EH (cell line): ENCODE data around the gene ZDHHC6.
"Not testable (repeated sequence)": the region's sequence is repeated elsewhere in the genome, so short reads cannot be mapped to it uniquely, and the experiment has no call there.

Experiments
- DNase-seq: peaks from one replicate; pipeline ENCODE4 v3.0.0-alpha.2; 2015; ENCODE audit warnings: low read depth

The ZDHHC6 gene

DNA sequence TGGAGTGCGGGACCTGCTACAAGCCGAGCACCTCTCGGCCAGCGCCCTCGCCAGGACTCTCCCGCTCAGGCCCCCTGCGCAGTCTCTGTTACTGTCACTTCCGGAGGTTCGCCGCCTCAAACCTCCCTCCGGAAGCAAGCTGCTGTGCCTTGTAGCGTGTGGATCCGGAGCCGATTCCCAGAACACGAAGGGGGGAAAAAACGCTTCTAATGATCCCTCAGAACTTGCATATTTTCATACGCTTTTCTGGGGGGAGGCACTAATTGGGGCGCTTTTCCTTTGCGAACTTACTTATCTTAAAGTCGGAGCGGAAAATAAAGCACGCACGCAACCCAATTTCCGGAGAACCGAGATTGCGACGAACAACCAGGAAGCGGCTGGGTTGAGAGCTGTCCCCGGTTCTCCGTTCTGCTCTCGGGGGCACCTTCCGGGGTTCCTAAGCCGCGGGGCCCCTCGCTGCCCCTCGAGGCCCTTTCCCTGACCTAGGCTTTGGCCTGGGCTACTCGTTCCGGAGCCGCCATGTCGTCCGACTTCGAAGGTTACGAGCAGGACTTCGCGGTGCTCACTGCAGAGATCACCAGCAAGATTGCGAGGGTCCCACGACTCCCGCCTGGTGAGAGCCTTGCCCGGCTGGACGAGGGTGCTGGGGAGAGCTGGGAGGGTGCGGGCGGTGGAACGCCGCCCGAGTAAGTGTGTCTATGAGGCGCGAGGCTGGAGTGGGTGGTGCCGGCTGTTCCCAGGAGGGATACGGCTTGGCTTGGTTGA is at the start of gene ZDHHC6, which contains the start of gene VTI1A:
Gene ZDHHC6 (minus strand): TSS at position 60 of the 765 bp plus-strand sequence. CDS start 1,478 bp downstream, outside the sequence.
Gene VTI1A (plus strand): TSS at position 361 of the 765 bp plus-strand sequence. CDS start 159 bp downstream, at position 520.
- peak; percentile 83 for DNase-seq

- no peak for DNase-seq
These were observed 46.0 kb upstream of the ZDHHC6 start for GRCh38 chr10:112492736-112493135.

- DNase-seq, result peak; percentile 55
These were observed 44.4 kb upstream of the ZDHHC6 start for GRCh38 chr10:112491144-112491543.

DNA sequence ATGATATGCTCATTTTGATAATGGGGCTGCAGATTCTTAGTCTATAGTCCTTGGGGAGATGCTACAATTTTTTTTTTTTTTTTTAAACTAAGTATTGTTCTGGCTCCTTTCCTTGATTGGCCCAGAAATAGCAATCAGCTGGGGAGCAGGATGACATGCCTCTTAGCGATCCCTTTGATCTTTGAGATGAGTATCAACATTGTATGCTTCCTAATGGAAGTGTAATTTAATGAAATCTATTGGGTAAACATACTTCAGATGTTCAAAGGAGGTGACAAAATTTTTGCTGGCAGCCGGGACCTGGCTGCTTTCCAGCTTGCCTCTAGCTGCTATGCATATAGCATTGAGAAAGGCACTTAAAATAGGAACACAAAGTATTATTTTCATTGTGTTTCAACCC is 43.8 kb upstream of the ZDHHC6 start:
- DNase-seq, result peak; percentile 46

GRCh38 chr10:112487964-112488363 is 41.2 kb upstream of the ZDHHC6 start:
- DNase-seq, result no peak

- no peak for DNase-seq
These were observed 37.7 kb upstream of the ZDHHC6 start for GRCh38 chr10:112484399-112484798.

DNA sequence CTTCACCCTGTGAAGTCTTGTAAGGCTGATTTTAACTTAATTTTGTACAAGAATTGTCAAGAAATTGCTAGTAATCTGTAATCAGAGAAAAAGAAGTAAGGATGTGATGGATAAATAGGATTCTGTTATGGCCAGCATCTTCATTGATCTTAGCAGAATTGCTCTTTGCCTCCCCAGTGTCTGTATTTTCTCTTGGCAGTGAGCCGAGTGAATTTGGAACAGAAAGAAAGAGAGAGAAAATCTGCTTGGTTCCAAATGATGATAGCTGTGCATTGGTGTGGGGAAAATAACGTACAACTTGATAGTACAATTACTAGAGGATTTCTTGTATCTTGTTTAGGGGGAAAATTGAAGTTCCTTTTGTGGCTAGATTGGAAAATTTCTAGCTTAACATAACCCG is 34.9 kb upstream of the ZDHHC6 start:
- no peak for DNase-seq

DNA sequence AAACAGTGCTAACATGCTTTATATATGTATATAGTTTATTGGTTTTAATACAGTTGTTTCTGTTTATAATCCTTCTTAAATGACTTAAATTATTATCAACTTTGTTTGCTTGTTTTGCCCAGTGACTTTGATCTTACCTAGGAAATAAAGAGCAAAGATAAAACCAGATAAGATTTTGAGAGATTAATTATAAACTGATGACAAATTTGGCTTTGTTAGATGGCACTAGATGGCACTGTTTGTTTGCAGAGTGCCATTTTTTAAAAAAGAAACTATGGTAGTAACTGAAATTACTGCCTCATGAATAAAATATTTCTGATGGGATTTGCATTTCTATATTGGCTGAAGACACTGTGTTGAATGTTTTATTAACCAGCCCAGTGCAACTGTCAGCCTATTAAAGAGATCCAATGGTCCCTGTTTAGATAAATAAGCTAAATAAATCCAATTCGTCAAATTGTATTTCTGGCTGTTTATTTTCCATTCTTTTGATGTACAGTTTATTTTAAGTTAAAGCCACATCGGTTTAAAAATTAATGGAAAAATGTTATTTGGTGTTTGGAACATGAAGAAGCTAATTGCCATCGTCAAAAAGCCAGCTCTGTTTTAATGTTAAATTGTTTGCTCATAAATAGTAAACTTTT is 29.0 kb upstream of the ZDHHC6 start:
- DNase-seq, result peak; percentile 48

DNA sequence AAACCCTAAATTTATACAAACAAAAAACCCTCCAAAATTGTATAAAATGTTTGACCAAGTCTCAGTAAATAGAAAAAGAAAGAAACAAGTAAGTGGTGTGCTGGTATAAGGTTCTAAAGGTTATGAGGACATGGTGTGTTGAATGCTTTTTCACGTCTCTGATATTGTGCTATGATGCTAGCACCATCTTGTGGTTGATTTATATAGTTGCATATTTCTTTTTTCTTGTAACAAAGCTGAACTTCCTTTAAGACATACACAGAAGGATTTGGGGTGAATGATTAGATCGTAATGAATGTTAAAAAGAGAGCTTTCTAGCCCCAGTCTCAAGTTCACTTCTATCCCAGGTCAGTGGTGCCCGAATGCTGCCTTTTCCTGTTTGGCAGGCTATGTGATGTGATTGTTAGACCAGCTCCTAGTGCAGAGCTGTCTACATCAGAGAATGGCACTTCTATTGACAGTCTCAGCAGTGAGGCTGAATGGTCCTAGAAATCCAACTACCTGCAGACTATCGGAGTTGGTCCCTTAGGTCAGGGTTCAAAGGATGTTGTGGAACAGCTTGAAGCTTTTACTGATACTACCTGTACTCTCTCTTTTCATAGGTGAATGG is 25.3 kb upstream of the ZDHHC6 start:
- peak; percentile 62 for DNase-seq

- DNase-seq, result peak; percentile 26
These were observed 20.9 kb upstream of the ZDHHC6 start for GRCh38 chr10:112467541-112468075.

- DNase-seq, result no peak
These were observed 20.1 kb upstream of the ZDHHC6 start for GRCh38 chr10:112466802-112467201.

DNA sequence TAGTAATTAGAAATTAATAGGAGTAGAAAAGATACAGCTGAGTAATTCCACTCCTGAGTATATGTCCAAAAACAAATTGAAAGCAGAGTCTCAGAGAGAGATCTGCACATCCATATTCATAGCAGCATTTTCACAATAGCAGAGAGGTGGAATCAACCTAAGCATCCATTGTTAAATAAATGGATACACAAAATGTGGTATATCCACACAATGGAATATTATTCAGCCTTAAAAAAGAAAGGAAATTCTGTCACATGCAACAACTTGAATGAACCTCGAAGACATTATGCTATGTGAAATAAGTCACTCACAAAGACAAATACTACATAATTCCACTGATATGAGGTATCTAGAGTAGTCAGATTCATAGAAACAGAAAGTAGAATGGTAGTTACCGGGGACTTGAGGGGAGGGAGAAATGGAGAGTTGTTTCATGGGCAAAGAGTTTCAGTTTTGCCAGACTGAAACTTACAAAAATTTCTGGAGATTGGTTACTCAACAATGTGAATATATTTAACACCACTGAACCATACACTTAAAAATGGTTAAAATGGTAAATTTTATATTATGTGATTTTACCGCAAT is 18.7 kb upstream of the ZDHHC6 start:
- no peak for DNase-seq

DNA sequence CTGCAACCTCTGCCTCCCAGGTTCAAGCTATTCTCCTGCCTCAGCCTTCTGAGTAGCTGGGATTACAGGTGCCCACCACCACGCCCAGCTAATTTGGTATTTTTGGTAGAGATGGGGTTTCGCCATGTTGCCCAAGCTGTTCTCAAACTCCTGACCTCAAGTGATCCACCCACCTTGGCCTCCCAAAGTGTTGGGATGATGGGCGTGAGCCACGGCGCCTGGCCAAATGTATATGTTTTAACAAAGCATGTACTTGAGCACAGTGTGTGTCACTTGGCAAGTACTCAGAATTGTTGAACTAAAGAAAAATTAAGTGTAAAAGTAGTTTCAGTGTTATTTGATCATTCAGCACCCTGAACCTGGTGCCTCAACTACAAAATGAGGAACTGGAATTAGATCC is 17.4 kb upstream of the ZDHHC6 start:
- DNase-seq, result not testable (repeated sequence)

DNA sequence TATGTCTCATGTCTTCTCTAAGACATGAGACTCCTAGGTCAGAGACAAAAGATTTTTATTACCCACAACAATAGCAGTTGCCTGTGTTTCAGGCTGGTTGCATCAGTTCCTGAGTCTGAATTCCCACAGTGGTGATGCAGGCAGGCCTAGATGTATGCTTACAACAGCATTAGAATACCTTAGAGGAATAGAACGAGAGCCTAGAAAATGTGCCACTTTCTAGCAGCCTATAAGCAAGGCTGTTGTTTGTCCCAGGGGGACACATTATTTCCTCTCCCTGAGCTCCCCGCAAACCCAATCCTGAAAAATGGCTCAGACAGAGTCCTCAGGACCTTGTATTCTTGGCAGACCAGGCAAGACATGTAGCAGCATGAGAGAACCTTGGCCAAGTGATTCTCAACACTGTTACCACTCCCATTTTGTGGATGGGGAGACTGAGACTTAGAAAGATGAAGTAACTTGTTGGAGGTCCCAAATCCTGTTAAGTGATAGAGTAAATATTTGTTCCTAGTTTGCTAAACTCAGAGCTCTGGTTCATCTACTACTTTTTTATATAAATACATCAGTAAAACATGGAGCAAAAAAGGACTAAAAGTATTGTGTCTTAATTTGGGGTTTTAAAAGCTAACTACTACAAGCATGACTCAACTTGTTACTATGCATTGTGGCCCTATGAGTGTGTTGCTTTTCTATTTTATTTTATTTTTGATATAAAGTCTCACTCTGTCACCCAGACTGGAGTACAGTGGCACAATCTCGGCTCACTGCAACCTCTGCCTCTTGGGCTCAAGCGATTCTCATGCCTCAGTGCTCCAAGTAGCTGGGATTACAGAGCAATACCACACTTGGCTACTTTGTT is 14.5 kb upstream of the ZDHHC6 start:
- peak; percentile 88 for DNase-seq

DNA sequence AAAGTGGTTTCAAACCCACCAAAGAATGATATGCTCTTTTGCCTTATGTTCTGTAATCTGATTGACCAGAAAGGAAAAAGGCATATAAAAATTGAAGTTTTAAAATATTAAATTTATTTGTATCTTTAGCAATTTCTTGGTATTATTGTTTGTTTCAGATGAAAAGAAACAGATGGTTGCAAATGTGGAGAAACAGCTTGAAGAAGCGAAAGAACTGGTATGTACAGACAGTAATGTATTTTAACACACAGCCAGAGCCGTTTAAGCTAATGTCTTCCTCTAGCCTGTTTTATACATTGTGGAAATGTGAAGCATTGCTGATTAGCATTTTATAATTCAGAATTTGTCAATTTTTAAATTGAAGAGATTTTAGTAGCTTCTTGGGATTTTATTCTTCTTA is 13.7 kb upstream of the ZDHHC6 start:
- no peak for DNase-seq

- no peak for DNase-seq
These were observed 9.8 kb upstream of the ZDHHC6 start for GRCh38 chr10:112456533-112456932.

DNA sequence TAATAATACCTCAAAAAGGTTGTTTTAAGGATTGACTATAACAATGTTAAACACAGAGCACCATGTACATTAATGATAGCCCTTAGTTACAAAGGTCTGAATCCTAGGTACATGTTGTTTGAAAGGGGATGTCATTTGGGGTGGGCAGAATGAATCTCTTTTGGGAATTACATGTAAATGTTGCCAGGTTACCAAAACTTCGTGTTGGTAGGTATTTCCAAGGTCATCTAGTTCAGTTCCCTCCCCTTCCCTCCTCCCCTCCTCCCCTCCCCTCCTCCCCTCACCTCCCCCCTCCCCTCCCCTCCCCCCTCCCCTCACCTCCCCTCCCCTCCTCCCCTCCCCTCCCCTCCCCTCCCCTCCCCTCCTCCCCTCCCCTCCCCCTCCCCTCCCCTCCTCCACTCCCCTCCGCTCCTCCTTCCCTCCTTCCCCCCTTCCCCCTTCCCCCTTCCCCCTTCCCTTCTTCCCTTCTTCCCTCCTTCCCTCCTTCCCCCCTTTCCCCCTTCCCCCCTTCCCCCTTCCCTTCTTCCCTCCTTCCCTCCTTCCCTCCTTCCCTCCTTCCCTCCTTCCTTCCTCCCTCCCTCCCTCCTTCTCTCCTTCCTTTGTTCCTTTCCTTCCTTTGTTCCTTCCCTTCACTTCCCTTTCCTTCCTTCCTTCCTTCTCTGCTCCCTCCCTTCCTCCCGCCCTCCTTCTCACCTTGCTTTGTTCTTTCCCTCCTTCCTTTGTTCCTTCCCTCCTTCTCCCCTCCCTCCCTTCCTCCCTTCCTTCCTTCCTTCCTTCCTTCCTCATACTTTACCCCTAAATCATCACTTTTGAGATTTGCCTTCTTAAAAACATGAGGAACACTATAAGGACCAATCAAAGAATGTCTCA is 8.4 kb upstream of the ZDHHC6 start:
- no peak for DNase-seq

DNA sequence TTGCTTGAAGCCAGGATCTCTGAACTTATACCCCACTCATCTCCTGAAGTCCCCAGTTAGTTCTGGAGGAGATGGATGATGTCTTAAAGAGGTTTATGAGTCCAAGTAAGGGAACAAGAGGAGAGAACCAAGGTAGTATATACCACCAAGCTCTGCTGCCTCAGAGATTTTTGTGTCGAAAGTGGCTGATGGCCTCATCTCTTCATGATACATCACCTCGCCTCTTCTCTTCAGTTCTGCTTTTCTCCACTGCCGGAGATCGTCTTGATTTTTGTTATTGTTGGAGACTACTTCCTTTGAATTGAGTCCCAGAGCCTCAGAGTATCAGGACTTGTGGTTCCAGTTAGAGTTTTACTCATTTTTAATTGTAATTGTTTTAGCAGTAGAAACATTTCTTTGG is 2.2 kb upstream of the ZDHHC6 start:
- no peak for DNase-seq

DNA sequence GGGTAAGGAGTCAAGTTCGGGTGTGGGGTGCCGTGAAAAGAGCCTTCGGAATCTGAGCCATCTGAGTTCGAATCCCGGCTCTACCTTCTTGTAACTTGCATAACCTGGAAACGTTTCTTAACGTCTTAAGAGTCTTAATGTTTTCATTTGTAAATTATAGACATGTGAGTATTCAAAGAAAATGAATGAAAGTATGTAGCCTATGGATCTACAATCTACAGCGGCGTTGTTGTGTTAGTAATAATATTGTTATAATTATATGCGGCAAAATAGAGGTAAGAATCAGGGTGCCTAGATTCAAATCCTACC is 860 bp upstream of the ZDHHC6 start:
- no peak for DNase-seq

DNA sequence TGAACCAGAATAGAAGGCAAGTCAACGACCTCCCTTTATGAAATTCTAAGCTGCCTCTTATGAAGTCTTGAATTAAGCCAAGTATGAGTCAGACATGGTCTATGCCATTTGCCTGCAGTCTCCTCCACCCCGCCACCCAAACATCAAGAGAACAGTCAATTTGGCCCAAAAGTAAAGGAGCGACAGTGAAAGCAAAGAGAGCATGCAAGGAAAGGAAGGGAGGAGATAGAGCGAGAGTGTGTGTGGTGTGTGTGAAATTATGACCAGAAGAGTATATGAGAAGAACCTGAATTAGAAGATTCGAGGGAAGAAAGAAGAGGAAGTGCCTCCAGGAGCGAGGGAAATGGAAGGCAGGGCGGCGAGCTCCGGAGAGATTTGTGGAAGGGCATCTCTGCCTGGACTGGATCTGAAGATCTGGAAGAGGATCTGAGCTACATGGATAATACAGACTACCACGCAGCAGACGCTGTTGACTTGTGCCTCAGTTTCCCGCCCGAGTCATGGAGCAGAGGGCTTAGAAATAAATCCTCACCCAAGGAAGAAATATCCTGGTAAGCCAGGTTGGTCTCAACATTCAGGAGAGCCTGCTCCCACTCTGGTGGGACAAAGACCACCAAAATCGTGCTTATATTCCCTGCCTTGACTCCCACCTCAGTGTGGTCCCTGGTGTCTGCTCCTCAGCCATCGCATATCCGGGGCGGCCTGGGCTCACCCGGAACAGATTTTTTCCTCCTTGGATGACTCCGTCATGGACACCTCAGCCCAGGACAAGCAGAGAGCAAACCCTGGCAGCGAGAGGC is 459 bp downstream of the ZDHHC6 start:
- DNase-seq, result peak; percentile 30
